BJ (cell line): Measurements from ENCODE around the gene RCSD1. TPM values are rescaled to one million over a fixed set of nuclear protein-coding genes. Genes with fewer than 3 reads are reported as not detected.

Source experiments
- CTCF ChIA-PET: fragments of 350-600 bp; formaldehyde crosslinking; extraction: SDS; loops from one replicate; lab custom pipeline; 2021; ENCODE audit warnings: antibody characterized with exemption, inconsistent platforms; lab: Yijun Ruan, JAX
- POLR2A ChIA-PET: fragments of 300-600 bp; sonication (Branson Sonifier 250); formaldehyde crosslinking; extraction: SDS; loops from one replicate; lab custom pipeline; 2021; ENCODE audit warnings: antibody characterized with exemption; lab: Charles Lee
- DNase-seq: peaks from one replicate; pipeline ENCODE4 v3.0.0-alpha.2; 2011; ENCODE audit warnings: low read depth
- H3K27me3 ChIP-seq: 2 replicates; pipeline ENCODE4 v1.6.0; 2011; ENCODE audit warnings: low read length; ENCODE audit not compliant: control insufficient read depth, insufficient read depth
- H3K36me3 ChIP-seq: 2 replicates; pipeline ENCODE4 v1.5.1; 2011; ENCODE audit warnings: low read length; ENCODE audit not compliant: control insufficient read depth, insufficient read depth
- H3K4me3 ChIP-seq: 2 replicates; pipeline ENCODE4 v1.5.1; 2011; ENCODE audit warnings: low read depth, mild to moderate bottlenecking, control low read depth, low read length
- CTCF ChIP-seq: IDR thresholded peaks from 2 replicates; pipeline ENCODE4 v1.5.1; 2011; ENCODE audit warnings: low read depth, mild to moderate bottlenecking, control low read depth, inconsistent platforms, low read length, moderate library complexity; ENCODE audit not compliant: insufficient read depth
- polyA plus RNA-seq: library from polyadenylated mRNA; depleted of rRNA; stranded (reverse); fragments of >200 nt; gene quantifications from 2 replicates; pipeline ENCODE4 v1.2.3, GENCODE V29; 2011

Gene RCSD1
- polyA plus RNA-seq, 1 experiment, result not detected

DNA sequence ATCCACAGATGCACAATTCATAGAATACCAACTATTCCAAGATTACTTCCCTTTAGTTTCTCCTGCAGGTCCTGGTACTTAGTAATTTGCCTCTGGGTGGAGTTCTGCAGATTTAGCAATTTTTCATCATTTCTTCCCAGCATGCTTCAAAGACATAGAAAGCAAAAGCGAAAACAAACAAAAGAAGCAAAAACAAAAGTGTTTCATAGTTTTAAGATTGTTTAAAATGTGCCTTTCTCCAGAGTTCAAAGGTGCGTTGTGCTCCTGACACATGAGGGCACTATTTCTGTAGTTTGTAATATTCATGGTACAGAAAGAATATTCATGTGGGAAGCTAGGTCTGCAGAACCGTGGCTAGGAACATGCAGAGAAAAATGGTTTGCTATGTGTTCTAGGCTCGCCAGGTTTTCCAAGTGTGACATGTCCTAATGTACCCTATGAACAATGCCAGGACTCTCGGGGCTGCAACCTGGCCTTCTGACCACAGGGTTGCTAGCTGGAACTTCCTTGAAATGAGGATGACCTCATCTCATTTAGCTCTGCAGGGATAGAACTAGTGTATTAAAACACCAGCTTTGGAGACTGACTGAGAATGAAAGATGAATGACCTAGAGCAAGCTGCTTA is 30.0 kb upstream of the RCSD1 start:
- DNase-seq, result no peak
- CTCF ChIA-PET, result interaction anchor here (0.7 to 2.0 kb wide), 17 partner anchors 10 to 106 kb away, joined by 3 to 51 read pairs (median 4); partner anchors contain the start of gene CREG1
- POLR2A ChIA-PET, result interaction anchor here (1.0 kb wide), 1 partner anchor 35 kb away, joined by 3 read pairs; no protein-coding TSS in a partner anchor
- TF ChIP-seq CTCF, result peak; percentile 52
- Histone ChIP-seq H3K36me3 (no peaks in the 10 kb centered on the region), H3K4me3 (no peak overlapping the region), H3K27me3 (no peaks in the 10 kb centered on the region)

GRCh38 chr1:167601442-167602383 is 28.3 kb upstream of the RCSD1 start:
- ChIA-PET POLR2A (no interaction called here), CTCF (interaction anchor here (1.0 to 3.2 kb wide), 5 partner anchors 15 to 104 kb away, joined by 3 to 51 read pairs (median 10); no protein-coding TSS in a partner anchor)
- TF ChIP-seq CTCF, result no peak
- Histone ChIP-seq H3K36me3 (no peaks in the 10 kb centered on the region), H3K27me3 (no peaks in the 10 kb centered on the region), H3K4me3 (no peak overlapping the region)
- DNase-seq, result no peak

DNA sequence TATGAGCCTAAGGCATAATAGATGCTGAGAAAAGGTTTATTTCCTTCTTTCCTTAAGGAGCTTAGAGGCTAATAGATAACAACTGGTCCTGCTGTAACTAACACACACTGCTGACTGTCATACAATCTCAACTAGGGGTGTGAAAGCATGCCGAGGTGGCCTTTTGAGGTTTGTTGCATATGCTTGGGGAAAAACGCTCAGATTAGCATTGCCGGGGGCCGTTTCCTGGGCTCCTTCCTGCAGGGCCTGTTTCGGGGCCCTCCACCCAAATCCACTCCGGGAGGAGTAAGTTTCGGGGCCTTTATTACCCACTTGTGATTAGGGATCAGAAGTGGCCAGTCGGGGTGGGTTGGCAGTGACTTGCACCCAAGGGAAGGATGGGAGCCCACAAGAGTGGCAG is 27.2 kb upstream of the RCSD1 start:
- no peak for DNase-seq
- Histone ChIP-seq H3K4me3 (no peak overlapping the region), H3K27me3 (no peaks in the 10 kb centered on the region), H3K36me3 (no peaks in the 10 kb centered on the region)
- POLR2A ChIA-PET, result no interaction called here
- no peak for TF ChIP-seq CTCF
- CTCF ChIA-PET, result interaction anchor here (3.2 kb wide), 1 partner anchor 85 kb away, joined by 17 read pairs; no protein-coding TSS in a partner anchor

DNA sequence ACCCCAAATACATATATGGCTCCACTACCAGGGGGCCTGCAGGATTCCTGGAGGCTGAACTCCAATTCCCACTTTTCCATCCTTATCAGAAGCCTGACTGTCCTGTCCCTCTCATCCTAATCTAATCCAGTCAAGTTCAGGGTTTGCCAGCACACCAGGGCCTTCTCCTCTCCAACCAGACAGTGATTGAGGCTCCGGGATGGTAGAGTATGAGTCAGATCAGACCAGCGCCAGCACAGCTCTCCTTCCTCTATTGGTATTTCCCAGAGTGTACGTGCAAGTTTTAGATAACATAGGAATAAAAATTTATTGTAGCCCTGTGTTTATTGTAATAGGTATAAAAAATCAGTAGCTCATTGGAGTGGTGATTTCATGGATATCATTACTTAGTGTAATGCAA is 24.5 kb upstream of the RCSD1 start:
- Histone ChIP-seq H3K27me3 (no peaks in the 10 kb centered on the region), H3K4me3 (no peak overlapping the region), H3K36me3 (no peaks in the 10 kb centered on the region)
- ChIA-PET CTCF (no interaction called here), POLR2A (no interaction called here)
- TF ChIP-seq CTCF, result no peak
- no peak for DNase-seq

GRCh38 chr1:167611983-167612382 is 18.0 kb upstream of the RCSD1 start:
- Histone ChIP-seq H3K36me3 (no peaks in the 10 kb centered on the region), H3K27me3 (no peaks in the 10 kb centered on the region), H3K4me3 (no peak overlapping the region)
- ChIA-PET CTCF (no interaction called here), POLR2A (no interaction called here)
- no peak for DNase-seq
- no peak for TF ChIP-seq CTCF
